HepG2 (cell line): Measurements from ENCODE around the gene CERS6. TPM values are rescaled to one million over a fixed set of nuclear protein-coding genes. Genes with fewer than 3 reads are reported as not detected.

Source experiments
- ATAC-seq: fragments of 200-7000 bp; cut with Tn5 transposase; 3 replicates; pipeline ENCODE4 v1.9.1; 2020; ENCODE audit warnings: mild to moderate bottlenecking, moderate library complexity
- BruUV-seq: library from RNA; stranded (reverse); fragments of 400-500 nt; replicated peaks from 2 replicates; lab custom pipeline; 2021; lab: Mats Ljungman, UMichigan
- CTCF ChIA-PET: fragments of 300-600 bp; formaldehyde crosslinking; extraction: SDS; loops from one replicate; lab custom pipeline; 2021; ENCODE audit warnings: low total read pairs, inconsistent platforms, low intra/inter-chr PET ratio; lab: Yijun Ruan, JAX
- POLR2A ChIA-PET: fragments of 350-600 bp; sonication (Branson Sonifier 250); formaldehyde crosslinking; loops from one replicate; lab custom pipeline; 2020; ENCODE audit warnings: antibody characterized with exemption, inconsistent platforms; lab: Yijun Ruan, JAX
- DNase-seq: peaks from one replicate; pipeline ENCODE4 v3.0.0-alpha.2; 2015; ENCODE audit warnings: low spot score
- FAIRE-seq: peaks from 3 replicates; lab custom pipeline; 2011; peaks lifted over from hg19 to GRCh38; lab: Jason Lieb, UNC
- H2AFZ ChIP-seq: one replicate; pipeline ENCODE4 v1.6.1; 2011; ENCODE audit warnings: low read length, inconsistent platforms
- H3K27ac ChIP-seq: fragments of 300-600 bp; 3 replicates; pipeline ENCODE4 v1.8.0; 2011; ENCODE audit warnings: mixed run types, mild to moderate bottlenecking, mixed read lengths, low read length, inconsistent platforms; ENCODE audit not compliant: insufficient read depth; ENCODE audit errors: extremely low read length
- H3K27me3 ChIP-seq, 2 experiments: fragments of 200-600 bp in 1 of 2; 2 replicates in 1 of 2; 3 replicates in 1 of 2; pipeline versions ENCODE4 v1.6.0 to v1.8.0; 2011; ENCODE audit warnings: low read length in 2 of 2, mild to moderate bottlenecking in 2 of 2, moderate library complexity in 2 of 2, inconsistent platforms in 1 of 2; ENCODE audit not compliant: insufficient read depth in 2 of 2, control insufficient read depth in 1 of 2
- H3K36me3 ChIP-seq, 2 experiments: fragments of 200-600 bp in 1 of 2; replicated peaks in 1 of 2; 2 replicates in 1 of 2; 3 replicates in 1 of 2; pipeline versions ENCODE4 v1.5.1 to v1.8.0; 2011; ENCODE audit warnings: low read length in 2 of 2, inconsistent platforms in 1 of 2; ENCODE audit not compliant: insufficient read depth in 2 of 2, control insufficient read depth in 1 of 2
- H3K4me1 ChIP-seq: 2 replicates; pipeline ENCODE4 v1.5.1; 2012; ENCODE audit warnings: low read length, inconsistent platforms; ENCODE audit not compliant: insufficient read depth
- H3K4me2 ChIP-seq: 2 replicates; pipeline ENCODE4 v1.6.0; 2011; ENCODE audit warnings: low read depth, low read length, inconsistent platforms
- H3K4me3 ChIP-seq, 3 experiments: fragments of 200-600 bp in 1 of 3; sonication (generic), shearing (Covaris generic) in 1 of 3; replicated peaks in 1 of 3; 2 replicates each; pipeline ENCODE4 v1.5.1; 2011 to 2016; ENCODE audit warnings: low read length in 3 of 3, inconsistent platforms in 2 of 3, low read depth in 2 of 3, mild to moderate bottlenecking in 2 of 3, control low read depth in 1 of 3, mixed read lengths in 1 of 3; ENCODE audit not compliant: insufficient read depth in 1 of 3
- H3K79me2 ChIP-seq: one replicate; pipeline ENCODE4 v1.6.1; 2011; ENCODE audit warnings: low read length, inconsistent platforms; ENCODE audit not compliant: insufficient read depth
- H3K9ac ChIP-seq: 2 replicates; pipeline ENCODE4 v1.6.0; 2011; ENCODE audit warnings: mild to moderate bottlenecking, low read depth, low read length, inconsistent platforms; ENCODE audit not compliant: insufficient read depth
- H3K9me3 ChIP-seq: 2 replicates; pipeline ENCODE4 v1.5.1; 2012; ENCODE audit warnings: mild to moderate bottlenecking, low read length
- H4K20me1 ChIP-seq: 2 replicates; pipeline ENCODE4 v1.6.0; 2011; ENCODE audit warnings: inconsistent platforms, mild to moderate bottlenecking, low read length, moderate library complexity; ENCODE audit not compliant: insufficient read depth
- FOXO1 ChIP-seq: sonication (generic); formaldehyde crosslinking; IDR thresholded peaks from 2 replicates; pipeline ENCODE4 v1.4.0; 2020; ENCODE audit warnings: missing genetic modification reagents
- NRL ChIP-seq: sonication (generic); formaldehyde crosslinking; IDR thresholded peaks from 2 replicates; pipeline ENCODE4 v1.5.0; 2020; ENCODE audit warnings: missing genetic modification reagents, mild to moderate bottlenecking, moderate library complexity, borderline replicate concordance
- PCBP2 ChIP-seq: fragments of 200-400 bp; formaldehyde crosslinking; optimal IDR thresholded peaks from 2 replicates; pipeline ENCODE3; 2018; ENCODE audit warnings: low read length, low read depth; ENCODE audit not compliant: poor library complexity, severe bottlenecking
- ZNF564 ChIP-seq: sonication (generic); formaldehyde crosslinking; IDR thresholded peaks from 2 replicates; pipeline ENCODE4 v1.8.1; 2023; ENCODE audit warnings: mild to moderate bottlenecking, missing genetic modification reagents
- ZNF775 ChIP-seq: sonication (generic); formaldehyde crosslinking; IDR thresholded peaks from 2 replicates; pipeline ENCODE4 v1.4.0; 2020; ENCODE audit warnings: missing genetic modification reagents, mild to moderate bottlenecking, moderate library complexity, borderline replicate concordance
- WGBS: methylation state at CpG from one replicate; pipeline ENCODE4 v1.1.6; 2017; ENCODE audit warnings: low lambda C conversion rate; 5-methylcytosine and 5-hydroxymethylcytosine counted together
- in situ Hi-C: cut with HindIII; loops from 2 replicates; pipeline ENCODE4 v1.10.0; 2017; ENCODE audit warnings: low pct_unique_long_range_greater_than_20kb; ENCODE audit not compliant: extremely low pct_ligation_motif_present
- intact Hi-C: fragments of 100-400 bp; cut with micrococcal nuclease; formaldehyde crosslinking; loops from one replicate; pipeline ENCODE4 v1.10.0; 2022; ENCODE audit not compliant: unreplicated experiment
- polyA plus RNA-seq, 8 experiments: library from polyadenylated mRNA; depleted of rRNA in 3 of 8; stranded (reverse) in 7 of 8; unstranded in 1 of 8; fragments of >200 nt; fragmentation: Illumina TruSeq in 4 of 8; extraction: Trizol in 4 of 8; gene quantifications; 2 replicates each; pipeline versions ENCODE4 v1.2.1 to v1.2.3, GENCODE V29; 2011 to 2016; ENCODE audit warnings: low read depth in 4 of 8, missing spikeins in 1 of 8, mixed read lengths in 1 of 8; ENCODE audit not compliant: insufficient read depth in 1 of 8
- total RNA-seq, 5 experiments: library from RNA; depleted of rRNA; stranded (reverse); fragments of >200 nt; fragmentation: Illumina TruSeq; extraction: Trizol; gene quantifications; 2 replicates each; pipeline ENCODE4 v1.2.3, GENCODE V29; 2016; ENCODE audit warnings: low read depth in 1 of 5
- TF ChIP-seq, protein P1 (sequence below): IDR thresholded peaks from 2 replicates; pipeline ENCODE4 v1.6.1; 2016; ENCODE audit warnings: low read depth
- TF ChIP-seq, protein P2 (sequence below): sonication (generic); formaldehyde crosslinking; IDR thresholded peaks from 2 replicates; pipeline ENCODE4 v1.4.0; 2020; ENCODE audit warnings: low read depth, mild to moderate bottlenecking, missing genetic modification reagents

The CERS6 gene
- total and polyA plus RNA-seq, 2 of the 13 experiments (the other 11 are each of a cell fraction or from before 2014, with no cell fraction given): 10.1 to 20.3 TPM

GRCh38 chr2:168543935-168544334 lies 87.9 kb downstream of the CERS6 start:
- DNase-seq: no peak
- ATAC-seq: no peak
- Histone ChIP-seq H3K4me1 (peaks cover 12% of the 10 kb centered on the region; the same call in 1 of the 2 replicates), H4K20me1 (no peaks in the 10 kb centered on the region), H3K27me3 (no peaks in the 10 kb centered on the region), H3K9ac (no peak overlapping the region), H3K4me2 (no peak overlapping the region), H3K36me3 (0 out of 5 replicates have a peak, but pooled peaks cover 0 to 4% of the 10 kb centered on the region in 2 experiments), H2AFZ (no peak overlapping the region), H3K9me3 (peaks cover 11% of the 10 kb centered on the region; the same call in 1 of the 2 replicates), H3K27ac (no peak overlapping the region), H3K79me2 (peaks cover 6% of the 10 kb centered on the region), H3K4me3 (no peak overlapping the region)
- ChIA-PET POLR2A (no interaction called here), CTCF (no interaction called here)
- intact Hi-C loops: no loop called here
- in situ Hi-C loops: no loop called here
- TF ChIP-seq PCBP2: no peak
- TF ChIP-seq ZNF775 (CRISPR knock-in tag): no peak
- BruUV-seq: no TSS peak
- no peak for FAIRE-seq
- WGBS: 98% methylated on average over 1 of the region's 1 CpG

- peaks cover 12% of the 10 kb centered on the region; the same call in 1 of the 2 replicates for H3K4me1 ChIP-seq
- FAIRE-seq: no peak
- intact Hi-C loops (no loop called here), in situ Hi-C loops (no loop called here)
- no peak overlapping the region for H3K4me3 ChIP-seq
- ChIA-PET CTCF (no interaction called here), POLR2A (no interaction called here)
- no peak overlapping the region for H3K9ac ChIP-seq
- no peaks in the 10 kb centered on the region for H4K20me1 ChIP-seq
- H3K4me2 ChIP-seq: no peak overlapping the region
- no peaks in the 10 kb centered on the region; the same call in 1 of the 2 replicates for H3K9me3 ChIP-seq
- no peak for ATAC-seq
- WGBS: 95% methylated on average over 5 of the region's 5 CpGs
- TF ChIP-seq ZNF564 (CRISPR knock-in tag) (no peak), FOXO1 (CRISPR knock-in tag) (no peak), NRL (no peak)
- TF ChIP-seq, protein P1, sequence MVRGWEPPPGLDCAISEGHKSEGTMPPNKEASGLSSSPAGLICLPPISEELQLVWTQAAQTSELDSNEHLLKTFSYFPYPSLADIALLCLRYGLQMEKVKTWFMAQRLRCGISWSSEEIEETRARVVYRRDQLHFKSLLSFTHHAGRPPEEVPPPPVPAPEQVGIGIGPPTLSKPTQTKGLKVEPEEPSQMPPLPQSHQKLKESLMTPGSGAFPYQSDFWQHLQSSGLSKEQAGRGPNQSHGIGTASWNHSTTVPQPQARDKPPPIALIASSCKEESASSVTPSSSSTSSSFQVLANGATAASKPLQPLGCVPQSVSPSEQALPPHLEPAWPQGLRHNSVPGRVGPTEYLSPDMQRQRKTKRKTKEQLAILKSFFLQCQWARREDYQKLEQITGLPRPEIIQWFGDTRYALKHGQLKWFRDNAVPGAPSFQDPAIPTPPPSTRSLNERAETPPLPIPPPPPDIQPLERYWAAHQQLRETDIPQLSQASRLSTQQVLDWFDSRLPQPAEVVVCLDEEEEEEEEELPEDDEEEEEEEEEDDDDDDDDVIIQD (CRISPR knock-in tag): peak; percentile 24; the same call in 1 of the 2 replicates
- TF ChIP-seq, protein P2, sequence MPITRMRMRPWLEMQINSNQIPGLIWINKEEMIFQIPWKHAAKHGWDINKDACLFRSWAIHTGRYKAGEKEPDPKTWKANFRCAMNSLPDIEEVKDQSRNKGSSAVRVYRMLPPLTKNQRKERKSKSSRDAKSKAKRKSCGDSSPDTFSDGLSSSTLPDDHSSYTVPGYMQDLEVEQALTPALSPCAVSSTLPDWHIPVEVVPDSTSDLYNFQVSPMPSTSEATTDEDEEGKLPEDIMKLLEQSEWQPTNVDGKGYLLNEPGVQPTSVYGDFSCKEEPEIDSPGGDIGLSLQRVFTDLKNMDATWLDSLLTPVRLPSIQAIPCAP (CRISPR knock-in tag): no peak
- BruUV-seq: no TSS peak
- no peaks in the 10 kb centered on the region for H3K27me3 ChIP-seq
- peaks cover 0 to 9% of the 10 kb centered on the region in 2 experiments; a peak in 1 of 5 replicates for H3K36me3 ChIP-seq
- no peaks in the 10 kb centered on the region for H3K79me2 ChIP-seq
- DNase-seq: no peak
- H2AFZ ChIP-seq: no peak overlapping the region
- no peak overlapping the region for H3K27ac ChIP-seq
Measured at GRCh38 chr2:168545439-168546082, 89.5 kb downstream of the CERS6 start.
